Loucy (cell line): ENCODE data around the gene LIN37.

Experiments used
- H2AFZ ChIP-seq: fragments of 200-600 bp; sonication (generic); 2 replicates; pipeline ENCODE4 v1.6.0; 2016; ENCODE audit warnings: antibody characterized with exemption, mild to moderate bottlenecking, low read length, moderate library complexity
- H3F3A ChIP-seq: fragments of 200-600 bp; 2 replicates; pipeline ENCODE4 v1.6.0; 2016; ENCODE audit warnings: antibody characterized with exemption, low read depth, mild to moderate bottlenecking
- H3K27me3 ChIP-seq: fragments of 200-600 bp; sonication (generic); 2 replicates; pipeline ENCODE4 v1.6.1; 2014; ENCODE audit warnings: low read length, mild to moderate bottlenecking; ENCODE audit not compliant: insufficient read depth, poor library complexity, severe bottlenecking
- H3K36me3 ChIP-seq: fragments of 200-600 bp; sonication (generic); 2 replicates; pipeline ENCODE4 v1.6.1; 2016; ENCODE audit warnings: low read length; ENCODE audit not compliant: insufficient read depth
- H3K4me1 ChIP-seq: fragments of 200-600 bp; sonication (generic); 2 replicates; pipeline ENCODE4 v1.5.1; 2014; ENCODE audit warnings: low read length, mild to moderate bottlenecking; ENCODE audit not compliant: insufficient read depth, poor library complexity, severe bottlenecking
- H3K4me2 ChIP-seq: fragments of 200-600 bp; sonication (generic); 2 replicates; pipeline ENCODE4 v1.6.0; 2014; ENCODE audit warnings: antibody characterized with exemption, low read length, low read depth, mild to moderate bottlenecking; ENCODE audit not compliant: poor library complexity, severe bottlenecking
- H3K4me3 ChIP-seq: fragments of 200-600 bp; sonication (generic); 2 replicates; pipeline ENCODE4 v1.5.1; 2014; ENCODE audit warnings: low read length, mild to moderate bottlenecking, mixed read lengths; ENCODE audit not compliant: poor library complexity, severe bottlenecking
- H3K79me2 ChIP-seq: fragments of 200-600 bp; sonication (generic); 2 replicates; pipeline ENCODE4 v1.6.1; 2014; ENCODE audit warnings: low read length; ENCODE audit not compliant: insufficient read depth
- H3K9ac ChIP-seq: fragments of 200-600 bp; sonication (generic); 2 replicates; pipeline ENCODE4 v1.6.0; 2014; ENCODE audit warnings: mild to moderate bottlenecking, low read depth, low read length, moderate library complexity; ENCODE audit not compliant: poor library complexity, severe bottlenecking
- H3K9me2 ChIP-seq: fragments of 200-600 bp; sonication (generic); replicated peaks from 2 replicates; pipeline ENCODE4 v1.6.1; 2016; ENCODE audit warnings: low read depth, low read length, mixed read lengths
- H3K9me3 ChIP-seq: fragments of 200-600 bp; sonication (generic); 2 replicates; pipeline ENCODE4 v1.6.1; 2014; ENCODE audit warnings: mild to moderate bottlenecking, antibody characterized with exemption, low read length, low read depth; ENCODE audit not compliant: insufficient read depth
- H4K20me1 ChIP-seq: fragments of 200-600 bp; sonication (generic); 2 replicates; pipeline ENCODE4 v1.6.0; 2014; ENCODE audit warnings: antibody characterized with exemption, low read length, mild to moderate bottlenecking; ENCODE audit not compliant: insufficient read depth, poor library complexity, severe bottlenecking
- CTCF ChIP-seq: fragments of 200-600 bp; sonication (generic); conservative IDR thresholded peaks from 2 replicates; pipeline ENCODE4 v1.5.1; 2014; ENCODE audit warnings: mild to moderate bottlenecking, antibody characterized with exemption, low read length
- EZH2phosphoT487 ChIP-seq: fragments of 200-600 bp; IDR thresholded peaks from 2 replicates; pipeline ENCODE4 v1.6.1; 2018; ENCODE audit warnings: antibody characterized with exemption, mild to moderate bottlenecking, moderate library complexity, borderline replicate concordance

The LIN37 gene

DNA sequence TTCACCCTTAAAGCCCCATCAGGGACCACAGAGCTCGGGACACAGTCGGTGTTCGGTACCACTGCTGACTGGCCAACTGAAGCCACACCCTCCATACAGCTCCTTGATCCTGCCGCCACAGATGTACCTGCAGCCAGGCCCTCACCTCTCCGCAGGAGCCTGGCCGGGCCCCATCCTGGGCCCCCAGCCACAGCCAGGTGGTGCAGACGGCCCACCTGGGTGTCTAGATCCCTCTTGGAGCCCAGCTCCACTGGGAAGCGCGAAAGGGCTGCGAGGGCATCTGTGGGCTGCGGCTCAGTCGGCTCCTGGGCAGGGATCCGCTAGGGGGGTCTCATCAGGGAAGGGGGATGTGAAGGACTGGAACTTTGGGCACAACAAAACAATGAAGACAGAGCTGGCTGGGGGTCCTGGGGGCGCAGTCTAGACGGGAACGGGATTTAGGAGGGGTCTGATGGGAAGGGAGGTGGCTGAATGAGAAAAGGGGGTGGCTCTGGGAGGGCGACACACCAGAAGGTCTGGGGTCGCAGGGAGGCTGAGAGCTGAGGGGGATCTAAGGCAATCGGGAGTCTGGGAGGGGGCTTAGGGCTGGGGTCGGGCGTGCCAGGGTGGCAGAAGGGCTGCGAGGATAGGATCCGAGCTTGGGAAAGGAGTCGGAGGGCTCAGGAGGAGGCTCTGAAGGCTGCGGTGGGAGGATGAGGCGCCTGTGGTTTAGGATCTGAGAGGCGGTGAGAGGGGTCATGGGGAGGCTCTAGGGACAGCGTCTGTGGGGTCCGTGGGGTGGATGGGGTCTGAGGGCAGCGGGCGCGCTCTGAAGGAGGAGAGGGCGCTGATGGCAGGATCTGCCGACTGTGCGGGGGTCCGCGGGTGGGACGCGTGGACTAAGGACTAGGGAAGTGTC lies 48.5 kb downstream of the LIN37 start:
- Histone ChIP-seq H4K20me1 (no peaks in the 10 kb centered on the region), H3K4me2 (no peak overlapping the region), H3K27me3 (no peaks in the 10 kb centered on the region), H3K9ac (no peak overlapping the region), H3K9me3 (no peaks in the 10 kb centered on the region), H2AFZ (no peak overlapping the region), H3F3A (no peaks in the 10 kb centered on the region), H3K4me1 (no peaks in the 10 kb centered on the region), H3K9me2 (no peaks in the 10 kb centered on the region), H3K79me2 (no peaks in the 10 kb centered on the region), H3K36me3 (no peaks in the 10 kb centered on the region), H3K4me3 (no peak overlapping the region)
- TF ChIP-seq CTCF, result no peak
- no peak for TF ChIP-seq EZH2phosphoT487

- no peaks in the 10 kb centered on the region for H4K20me1 ChIP-seq
- H2AFZ ChIP-seq, result no peak overlapping the region
- H3F3A ChIP-seq, result no peaks in the 10 kb centered on the region
- no peaks in the 10 kb centered on the region for H3K36me3 ChIP-seq
- no peak overlapping the region for H3K4me3 ChIP-seq
- no peak overlapping the region for H3K9ac ChIP-seq
- no peaks in the 10 kb centered on the region for H3K9me3 ChIP-seq
- no peaks in the 10 kb centered on the region for H3K4me1 ChIP-seq
- H3K79me2 ChIP-seq, result no peaks in the 10 kb centered on the region
- no peaks in the 10 kb centered on the region for H3K27me3 ChIP-seq
- TF ChIP-seq EZH2phosphoT487 (no peak), CTCF (no peak)
- no peak overlapping the region for H3K4me2 ChIP-seq
- no peaks in the 10 kb centered on the region for H3K9me2 ChIP-seq
Observed at GRCh38 chr19:35797663-35798062, 49.3 kb downstream of the LIN37 start.

- Histone ChIP-seq H3K27me3 (no peaks in the 10 kb centered on the region), H3K79me2 (no peaks in the 10 kb centered on the region)
- TF ChIP-seq EZH2phosphoT487 (no peak), CTCF (no peak)
Observed at GRCh38 chr19:35801828-35802227, 53.5 kb downstream of the LIN37 start.

More at GRCh38 chr19:35801828-35802227, 53.5 kb downstream of the LIN37 start:
- H2AFZ ChIP-seq, result no peak overlapping the region
- no peak overlapping the region for H3K4me2 ChIP-seq
- H3F3A ChIP-seq, result no peaks in the 10 kb centered on the region
- H4K20me1 ChIP-seq, result no peaks in the 10 kb centered on the region
- H3K9me3 ChIP-seq, result no peaks in the 10 kb centered on the region
- no peak overlapping the region for H3K9ac ChIP-seq
- H3K9me2 ChIP-seq, result no peaks in the 10 kb centered on the region
- no peaks in the 10 kb centered on the region for H3K36me3 ChIP-seq
- no peak overlapping the region for H3K4me3 ChIP-seq
- peaks cover 15% of the 10 kb centered on the region for H3K4me1 ChIP-seq
